CD14-positive monocyte (primary cell): ENCODE data around the gene MLLT1. TPM values are rescaled to one million over a fixed set of nuclear protein-coding genes. Genes with fewer than 3 reads are reported as not detected.
A peak's percentile ranks its signal among the peaks of the same experiment; 100 is the strongest.

Experiments
- DNase-seq, 3 donors: peaks; one replicate each; pipeline ENCODE4 v3.0.0-alpha.2; 2011 to 2022
- H2AFZ ChIP-seq: 2 replicates; pipeline ENCODE4 v1.6.0; 2012; ENCODE audit warnings: mild to moderate bottlenecking, low read depth, low read length, inconsistent platforms; ENCODE audit not compliant: insufficient read depth, poor library complexity, severe bottlenecking
- H3K27ac ChIP-seq, 2 donors: 1 replicate in 1 of 2; 2 replicates in 1 of 2; pipeline ENCODE4 v1.5.1; 2012 to 2013; ENCODE audit warnings: low read length in 2 of 2, control low read depth in 1 of 2, inconsistent platforms in 1 of 2, low read depth in 1 of 2, mild to moderate bottlenecking in 1 of 2
- H3K27me3 ChIP-seq, 2 donors: one replicate each; pipeline versions ENCODE4 v1.6.0 to v1.6.1; 2011 to 2013; ENCODE audit warnings: low read length in 2 of 2; ENCODE audit not compliant: control insufficient read depth in 2 of 2, insufficient read depth in 2 of 2
- H3K36me3 ChIP-seq, 2 donors: replicated peaks in 1 of 2; 1 replicate in 1 of 2; 2 replicates in 1 of 2; pipeline versions ENCODE4 v1.5.1 to v1.6.1; 2012 to 2013; ENCODE audit warnings: low read length in 2 of 2, control low read depth in 1 of 2, inconsistent platforms in 1 of 2, mild to moderate bottlenecking in 1 of 2; ENCODE audit not compliant: insufficient read depth in 2 of 2, control insufficient read depth in 1 of 2
- H3K4me1 ChIP-seq, 2 donors: 1 replicate in 1 of 2; 2 replicates in 1 of 2; pipeline versions ENCODE4 v1.5.1 to v1.6.1; 2012 to 2013; ENCODE audit warnings: low read length in 2 of 2, control low read depth in 1 of 2, inconsistent platforms in 1 of 2, mild to moderate bottlenecking in 1 of 2, moderate library complexity in 1 of 2; ENCODE audit not compliant: insufficient read depth in 2 of 2, control insufficient read depth in 1 of 2
- H3K4me2 ChIP-seq: replicated peaks from 2 replicates; pipeline ENCODE3; 2012; ENCODE audit warnings: low read length, moderate library complexity, mild to moderate bottlenecking; ENCODE audit not compliant: poor library complexity, severe bottlenecking; ENCODE audit errors: extremely low read depth
- H3K4me3 ChIP-seq, 3 experiments: fragments of 200-600 bp in 1 of 3; sonication (generic) in 1 of 3; replicated peaks in 1 of 3; 1 replicate in 2 of 3; 2 replicates in 1 of 3; pipeline ENCODE4 v1.5.1; 2011 to 2013; ENCODE audit warnings: low read length in 3 of 3, mild to moderate bottlenecking in 3 of 3, control low read depth in 2 of 3, low read depth in 2 of 3, inconsistent platforms in 1 of 3, moderate library complexity in 1 of 3
- H3K79me2 ChIP-seq: 2 replicates; pipeline ENCODE4 v1.6.0; 2012; ENCODE audit warnings: mild to moderate bottlenecking, control low read depth, inconsistent platforms, low read length, moderate library complexity; ENCODE audit not compliant: insufficient read depth
- H3K9ac ChIP-seq: 2 replicates; pipeline ENCODE4 v1.6.0; 2017; ENCODE audit warnings: low read length, mild to moderate bottlenecking; ENCODE audit not compliant: insufficient read depth, poor library complexity, severe bottlenecking
- H3K9me3 ChIP-seq, 2 donors: replicated peaks in 1 of 2; 1 replicate in 1 of 2; 2 replicates in 1 of 2; pipeline versions ENCODE4 v1.5.1 to v1.6.1; 2012 to 2013; ENCODE audit warnings: low read length in 2 of 2, control low read depth in 1 of 2; ENCODE audit not compliant: control insufficient read depth in 1 of 2, insufficient read depth in 1 of 2
- H4K20me1 ChIP-seq: 2 replicates; pipeline ENCODE4 v1.6.0; 2012; ENCODE audit warnings: mild to moderate bottlenecking, low read length, control low read depth, moderate library complexity; ENCODE audit not compliant: insufficient read depth
- H3K27ac Mint-ChIP-seq, 7 donors: one replicate each; pipeline ENCODE4 v1.8.0; 2020; ENCODE audit warnings: mild to moderate bottlenecking in 7 of 7, mixed read lengths in 7 of 7, moderate library complexity in 6 of 7, inconsistent platforms in 2 of 7
- H3K27me3 Mint-ChIP-seq, 3 donors: one replicate each; pipeline ENCODE4 v1.8.0; 2021 to 2022; ENCODE audit warnings: low read depth in 3 of 3, mild to moderate bottlenecking in 3 of 3, mixed read lengths in 3 of 3, moderate library complexity in 3 of 3, inconsistent platforms in 1 of 3
- H3K36me3 Mint-ChIP-seq, 2 donors: one replicate each; pipeline ENCODE4 v1.8.0; 2020; ENCODE audit warnings: mixed read lengths in 2 of 2, inconsistent platforms in 1 of 2, mild to moderate bottlenecking in 1 of 2
- H3K4me1 Mint-ChIP-seq: one replicate; pipeline ENCODE4 v1.8.0; 2020; ENCODE audit warnings: mild to moderate bottlenecking, mixed read lengths
- H3K4me3 Mint-ChIP-seq, 2 donors: one replicate each; pipeline ENCODE4 v1.8.0; 2020; ENCODE audit warnings: mild to moderate bottlenecking in 2 of 2, mixed read lengths in 2 of 2, moderate library complexity in 1 of 2
- H3K9me3 Mint-ChIP-seq, 7 donors: one replicate each; pipeline ENCODE4 v1.8.0; 2020 to 2022; ENCODE audit warnings: mixed read lengths in 7 of 7, mild to moderate bottlenecking in 6 of 7, moderate library complexity in 6 of 7, inconsistent platforms in 2 of 7
- WGBS: methylation state at CpG from one replicate; pipeline ENCODE4 v1.1.5; 2013; ENCODE audit warnings: missing lambda C conversion rate; ENCODE audit not compliant: insufficient coverage; 5-methylcytosine and 5-hydroxymethylcytosine counted together
- intact Hi-C, 2 donors: fragments of 100-400 bp; cut with micrococcal nuclease; formaldehyde crosslinking; loops; one replicate each; pipeline versions ENCODE4 v1.15.0 to v1.15.1; 2023
- polyA plus RNA-seq, 3 donors: library from polyadenylated mRNA; depleted of rRNA in 1 of 3; unstranded in 2 of 3; stranded (reverse) in 1 of 3; fragments of 300-500 nt in 2 of 3; fragments of >200 nt in 1 of 3; fragmentation: Illumina TruSeq in 2 of 3; gene quantifications; 1 replicate in 2 of 3; 2 replicates in 1 of 3; pipeline ENCODE4 v1.2.3, GENCODE V29; 2012 to 2021
- TF ChIP-seq, protein P1 (sequence below): fragments of 200-600 bp; IDR thresholded peaks from one replicate; pipeline ENCODE4 v1.8.0; 2022; ENCODE audit warnings: antibody characterized with exemption, mild to moderate bottlenecking

MLLT1 gene
- polyA plus RNA-seq, 3 donors, result 0.65 to 17.3 (median 0.99) TPM

DNA sequence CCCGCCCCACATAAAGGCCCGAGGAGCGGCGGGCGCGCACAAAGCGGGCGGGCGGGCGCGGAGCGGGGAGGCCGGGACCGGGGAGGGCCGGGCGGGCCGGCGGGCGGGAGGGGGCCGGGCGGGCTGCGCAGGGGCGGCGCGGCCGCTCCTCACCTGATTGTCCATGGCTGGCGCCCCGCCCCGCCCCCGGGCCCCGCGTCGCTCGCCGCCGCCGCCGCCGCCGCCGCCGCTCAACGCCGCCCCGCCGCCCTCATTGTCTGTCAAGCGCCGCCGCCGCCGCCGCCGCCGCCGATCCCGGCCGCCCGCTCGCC lies 200 bp downstream of the MLLT1 start:
- DNase-seq, result no peak
- Histone ChIP-seq H3K4me2 (peak overlapping the region; percentile 93), H3K79me2 (peaks cover 49% of the 10 kb centered on the region), H3K9ac (peak overlapping the region; percentile 70), H3K4me3 (peak overlapping the region; percentile 73 to 83 (median 80)), H4K20me1 (peaks cover 31% of the 10 kb centered on the region), H3K4me1 (peaks cover 51 to 53% of the 10 kb centered on the region in 2 donors), H3K9me3 (no peaks in the 10 kb centered on the region), H3K36me3 (no peaks in the 10 kb centered on the region), H3K27ac (peak overlapping the region in 1 of 2 donors; percentile 71), H2AFZ (peak overlapping the region; percentile 41), H3K27me3 (no peaks in the 10 kb centered on the region)
- H3K27ac Mint-ChIP-seq, result no peak overlapping the region
- under 1% methylated on average over 47 of the region's 59 CpGs for WGBS
- peaks cover 4 to 17% of the 10 kb centered on the region in 2 donors for H3K36me3 Mint-ChIP-seq
- H3K9me3 Mint-ChIP-seq, result peaks cover 0 to 8% (median 4%) of the 10 kb centered on the region in 7 donors
- intact Hi-C loops, result no loop called here
- H3K4me1 Mint-ChIP-seq, result peaks cover 46% of the 10 kb centered on the region
- peaks cover 0 to 11% (median 5%) of the 10 kb centered on the region in 3 donors for H3K27me3 Mint-ChIP-seq
- H3K4me3 Mint-ChIP-seq, result peak overlapping the region in 1 of 2 donors; percentile 52
- TF ChIP-seq, protein P1, sequence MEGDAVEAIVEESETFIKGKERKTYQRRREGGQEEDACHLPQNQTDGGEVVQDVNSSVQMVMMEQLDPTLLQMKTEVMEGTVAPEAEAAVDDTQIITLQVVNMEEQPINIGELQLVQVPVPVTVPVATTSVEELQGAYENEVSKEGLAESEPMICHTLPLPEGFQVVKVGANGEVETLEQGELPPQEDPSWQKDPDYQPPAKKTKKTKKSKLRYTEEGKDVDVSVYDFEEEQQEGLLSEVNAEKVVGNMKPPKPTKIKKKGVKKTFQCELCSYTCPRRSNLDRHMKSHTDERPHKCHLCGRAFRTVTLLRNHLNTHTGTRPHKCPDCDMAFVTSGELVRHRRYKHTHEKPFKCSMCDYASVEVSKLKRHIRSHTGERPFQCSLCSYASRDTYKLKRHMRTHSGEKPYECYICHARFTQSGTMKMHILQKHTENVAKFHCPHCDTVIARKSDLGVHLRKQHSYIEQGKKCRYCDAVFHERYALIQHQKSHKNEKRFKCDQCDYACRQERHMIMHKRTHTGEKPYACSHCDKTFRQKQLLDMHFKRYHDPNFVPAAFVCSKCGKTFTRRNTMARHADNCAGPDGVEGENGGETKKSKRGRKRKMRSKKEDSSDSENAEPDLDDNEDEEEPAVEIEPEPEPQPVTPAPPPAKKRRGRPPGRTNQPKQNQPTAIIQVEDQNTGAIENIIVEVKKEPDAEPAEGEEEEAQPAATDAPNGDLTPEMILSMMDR, result no peak

DNA sequence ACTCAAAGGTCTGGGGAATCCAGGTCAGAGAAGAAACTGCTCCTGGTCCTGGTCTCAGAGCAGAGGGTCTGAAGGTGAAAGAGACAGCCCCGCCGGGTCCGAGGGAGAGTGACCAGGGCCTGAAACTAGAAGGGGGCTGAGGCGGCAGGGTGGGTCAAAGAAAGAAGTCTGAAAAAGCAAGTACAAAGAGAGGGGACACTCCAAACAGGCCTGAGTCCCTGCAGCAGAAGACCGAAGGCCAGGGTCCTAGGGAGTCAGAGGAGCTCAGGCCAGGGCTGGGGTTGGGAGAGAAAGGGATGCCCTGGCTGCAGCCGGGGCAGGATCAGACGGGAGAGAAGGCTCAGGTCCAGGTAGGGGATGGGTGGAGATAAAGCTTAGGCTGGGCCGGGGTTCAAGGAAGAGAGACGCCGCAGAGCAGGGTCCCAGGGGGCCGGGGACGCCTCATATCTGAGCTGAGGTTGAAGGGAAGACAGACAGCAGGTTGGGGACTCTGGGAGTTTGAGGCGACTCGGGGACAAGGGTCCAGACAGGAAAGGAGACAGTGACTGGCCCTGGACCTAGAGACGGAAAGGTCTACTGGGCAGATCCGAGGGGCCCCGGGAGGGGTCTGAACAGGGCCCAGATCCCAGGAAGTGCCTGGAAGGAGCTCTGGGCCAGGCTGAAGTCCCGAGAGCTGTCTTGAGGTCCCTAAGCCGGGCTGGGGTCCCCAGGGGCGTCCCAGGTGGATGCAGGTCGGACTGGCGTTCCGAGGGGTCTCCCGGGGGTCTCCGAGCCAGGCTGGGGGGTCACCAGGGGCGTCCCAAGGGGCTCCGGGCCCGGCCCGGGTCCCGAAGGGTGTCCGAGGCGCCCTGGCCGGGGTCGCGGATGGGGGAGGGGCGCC lies 795 bp downstream of the MLLT1 start:
- peak overlapping the region; percentile 70 for H3K9ac ChIP-seq
- Mint-ChIP-seq H3K4me1 (peaks cover 52% of the 10 kb centered on the region), H3K27me3 (peaks cover 0 to 7% (median 5%) of the 10 kb centered on the region in 3 donors), H3K27ac (peak overlapping the region; percentile 69 to 93 (median 89)), H3K36me3 (peaks cover 4 to 17% of the 10 kb centered on the region in 2 donors), H3K9me3 (peaks cover 0 to 7% (median 4%) of the 10 kb centered on the region in 7 donors), H3K4me3 (peak overlapping the region; percentile 91 to 97)
- intact Hi-C loops, result no loop called here
- 13% methylated on average over 35 of the region's 36 CpGs for WGBS
- H3K79me2 ChIP-seq, result peaks cover 54% of the 10 kb centered on the region
- H3K4me2 ChIP-seq, result peak overlapping the region; percentile 93
- H3K4me1 ChIP-seq, result peaks cover 57 to 59% of the 10 kb centered on the region in 2 donors
- peak overlapping the region; percentile 41 to 71 for H3K27ac ChIP-seq
- H2AFZ ChIP-seq, result peak overlapping the region; percentile 41
- peak overlapping the region; percentile 73 to 83 (median 80) for H3K4me3 ChIP-seq
- no peak for DNase-seq
- no peaks in the 10 kb centered on the region for H3K36me3 ChIP-seq
- no peaks in the 10 kb centered on the region for H3K27me3 ChIP-seq
- peaks cover 31% of the 10 kb centered on the region for H4K20me1 ChIP-seq
- TF ChIP-seq, protein P1, result no peak
- H3K9me3 ChIP-seq, result no peaks in the 10 kb centered on the region
